Stimulated activated naive CD4-positive, alpha-beta T cell treated with Interleukin-2 at 50 U/mL for 16 hours (primary cell): ENCODE data around the gene MYO5B.
"Not testable (repeated sequence)": the region's sequence is repeated elsewhere in the genome, so short reads cannot be mapped to it uniquely, and the experiment has no call there.

ENCODE experiments used
- DNase-seq: peaks from one replicate; lab custom pipeline; 2025; lab: John Stamatoyannopoulos, UW

MYO5B gene

DNA sequence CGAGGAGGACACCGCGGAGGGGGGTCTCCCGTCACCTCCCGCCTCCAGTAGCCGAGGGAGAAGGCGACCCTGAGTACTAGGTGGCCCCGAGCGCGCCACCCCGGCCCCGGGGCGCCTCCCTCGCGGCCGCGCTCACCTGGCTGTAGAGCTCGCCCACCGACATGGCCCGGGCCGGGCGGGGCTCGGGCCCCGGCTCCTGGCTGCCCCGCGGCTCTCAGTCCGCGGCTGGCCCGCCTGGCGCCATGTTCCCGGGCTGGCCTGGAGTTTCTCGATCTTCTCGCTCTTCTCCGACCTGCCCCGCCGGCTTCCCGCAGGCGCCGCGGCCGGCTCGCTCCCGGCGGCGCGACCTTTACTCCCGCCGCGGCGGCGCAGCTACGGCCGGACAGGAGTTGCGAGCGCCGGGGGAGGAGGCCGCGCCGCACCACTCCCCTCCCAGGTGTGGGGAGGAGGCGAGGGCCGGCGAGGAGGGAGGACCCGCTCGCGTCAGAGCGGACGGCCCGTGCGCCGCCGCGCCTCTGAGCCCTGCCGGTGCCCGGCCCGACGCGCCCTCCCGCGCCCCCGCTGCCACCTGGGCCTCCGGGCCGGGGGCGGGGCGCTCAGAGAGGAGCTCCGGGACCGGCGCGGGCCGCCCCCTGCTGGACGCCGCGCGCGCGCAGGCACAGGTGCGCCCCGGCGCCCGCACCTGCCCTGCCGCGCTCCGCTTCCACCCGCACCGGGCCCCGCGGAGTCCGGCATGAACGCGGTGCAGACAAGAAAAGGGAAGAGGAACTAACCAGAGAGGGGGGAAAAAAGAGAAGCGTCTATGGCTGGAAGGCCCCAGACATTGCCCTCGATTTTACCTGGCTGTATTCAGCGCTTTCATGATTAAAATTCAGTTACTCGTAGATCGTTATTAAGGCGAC is at the start of gene MYO5B:
Gene MYO5B (minus strand): TSS at position 517 of the 902 bp plus-strand sequence. CDS start 354 bp downstream, at position 163.
- peak; percentile 9 for DNase-seq

DNA sequence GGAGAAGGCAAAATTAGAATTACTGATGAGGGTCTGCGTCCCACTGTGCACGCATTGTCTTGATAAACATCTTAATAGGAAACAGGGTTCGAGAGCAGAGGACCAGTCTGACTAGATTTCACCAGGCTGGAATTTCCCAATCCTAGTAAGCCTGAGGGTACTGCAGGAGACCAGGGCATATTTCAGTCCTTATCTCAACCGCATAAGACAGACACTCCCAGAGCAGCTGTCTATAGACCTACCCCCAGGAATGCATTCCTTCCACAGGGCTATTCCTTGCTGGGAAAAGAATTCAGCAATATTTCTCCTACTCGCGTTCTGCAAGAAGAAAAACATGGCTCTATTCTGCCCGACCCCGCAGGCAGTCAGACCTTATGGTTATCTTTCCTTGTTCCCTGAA is 46.8 kb upstream of the MYO5B start:
- DNase-seq, result not testable (repeated sequence)

DNA sequence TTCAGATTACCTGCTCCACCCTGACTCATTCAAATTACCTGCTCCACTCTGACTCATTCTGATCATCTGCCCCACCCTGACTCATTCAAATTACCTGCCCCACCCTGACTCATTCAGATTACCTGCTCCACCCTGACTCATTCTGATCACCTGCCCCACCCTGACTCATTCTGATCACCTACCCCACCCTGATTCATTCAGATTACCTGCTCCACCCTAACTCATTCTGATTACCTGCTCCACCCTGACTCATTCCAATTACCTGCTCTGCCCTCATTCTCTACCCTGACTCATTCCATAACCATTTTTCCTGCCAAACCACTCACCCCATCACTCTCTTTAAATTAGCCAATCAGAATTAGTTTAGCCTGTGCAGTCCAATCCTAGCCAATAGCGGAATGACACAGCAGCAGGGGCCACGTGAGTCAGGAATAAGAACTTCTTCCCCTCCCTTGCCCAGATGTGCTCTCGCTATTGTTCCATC is 45.2 kb upstream of the MYO5B start:
- DNase-seq, result no peak

DNA sequence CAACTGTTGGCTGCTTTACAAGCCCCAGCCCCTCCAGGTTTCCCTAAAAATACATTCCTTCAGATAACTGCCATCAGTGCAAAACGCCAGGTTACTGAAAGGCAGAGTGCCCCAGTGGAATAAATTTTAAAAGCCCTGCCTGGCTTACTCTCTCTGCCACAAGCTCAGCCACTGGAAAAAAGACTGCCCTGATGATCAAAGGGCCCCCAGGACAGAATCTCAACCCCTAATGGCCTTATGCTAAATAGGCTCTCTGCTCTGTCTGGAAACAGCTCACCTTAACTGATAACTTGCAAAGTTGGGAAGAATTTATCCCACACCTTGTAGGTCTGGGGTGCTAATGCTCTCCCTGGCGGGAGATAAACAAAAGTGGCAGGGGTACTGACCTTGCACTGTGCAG is 37.5 kb upstream of the MYO5B start:
- DNase-seq, result no peak

DNA sequence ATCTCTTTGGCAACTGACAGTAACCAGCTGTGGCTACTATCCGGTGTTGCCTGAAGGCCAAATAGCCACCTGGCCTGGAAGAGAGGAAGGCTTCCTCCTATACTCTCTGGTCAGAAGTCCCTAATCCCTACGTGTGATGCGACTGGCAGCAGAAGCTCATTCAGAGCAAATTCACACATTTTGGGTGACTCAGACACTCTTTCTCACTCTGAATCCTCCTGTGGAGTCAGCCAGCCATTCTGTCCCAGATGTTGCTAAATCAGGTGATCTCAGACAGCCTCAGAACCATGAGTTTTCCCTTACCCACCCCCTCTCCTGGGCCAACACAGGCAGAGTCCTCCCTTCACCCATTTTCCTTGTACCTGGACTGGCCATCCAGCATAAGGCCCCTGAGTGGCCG is 36.7 kb upstream of the MYO5B start:
- no peak for DNase-seq

DNA sequence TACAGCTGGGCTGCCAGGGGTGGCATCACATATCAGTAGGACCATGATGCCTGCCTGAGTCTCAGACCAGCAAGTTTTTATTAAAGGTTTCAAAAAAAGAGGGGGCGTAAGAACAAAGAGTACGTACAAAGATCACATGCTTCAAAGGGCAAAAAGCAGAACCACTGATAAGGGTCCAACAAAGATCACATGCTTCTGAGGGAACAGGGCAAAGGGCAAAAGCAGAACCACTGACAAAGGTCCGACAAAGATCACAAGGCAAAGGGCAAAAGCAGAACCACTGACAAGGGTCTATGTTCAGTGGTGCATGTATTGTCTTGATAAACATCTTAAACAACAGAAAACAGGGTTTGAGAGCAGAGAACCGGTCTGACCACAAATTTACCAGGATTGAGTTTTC is 25.3 kb upstream of the MYO5B start:
- DNase-seq, result not testable (repeated sequence)

DNA sequence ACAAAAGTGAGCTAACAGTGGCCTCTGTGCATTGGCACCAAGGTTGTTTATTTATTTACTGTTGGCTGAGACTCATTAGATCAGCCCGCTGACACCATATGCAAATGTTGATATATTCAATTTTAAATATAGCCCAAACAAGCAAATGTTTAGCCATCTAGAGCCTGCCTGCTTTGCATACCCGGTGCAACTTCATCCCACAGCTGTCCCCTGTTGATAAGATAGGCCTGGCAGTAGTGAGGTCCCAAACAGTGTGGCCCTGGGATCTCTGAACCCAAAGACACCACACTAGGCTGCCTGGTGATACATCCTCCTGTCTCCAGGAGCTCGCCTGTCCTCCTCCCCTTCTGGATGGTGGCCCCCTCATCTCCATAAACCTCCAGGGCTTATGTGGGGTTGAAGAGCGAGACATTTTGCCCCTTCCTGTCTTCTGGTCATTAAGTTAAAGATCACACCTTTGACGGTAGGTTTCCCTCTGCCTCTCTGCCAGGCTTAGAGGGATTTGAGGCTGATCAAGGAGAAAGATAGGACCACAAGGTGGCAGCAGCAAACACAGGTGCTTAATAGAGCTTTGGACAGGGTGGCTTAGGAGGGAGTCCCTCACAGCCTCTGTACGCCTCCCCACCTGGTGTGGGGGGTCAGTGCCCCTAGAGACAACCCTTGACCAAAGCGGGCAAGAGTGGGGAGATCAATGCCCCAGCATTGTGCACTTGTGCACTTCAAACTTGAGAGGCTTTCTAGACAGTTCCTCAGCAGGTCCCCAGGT is 23.7 kb upstream of the MYO5B start:
- DNase-seq, result peak; percentile 6

DNA sequence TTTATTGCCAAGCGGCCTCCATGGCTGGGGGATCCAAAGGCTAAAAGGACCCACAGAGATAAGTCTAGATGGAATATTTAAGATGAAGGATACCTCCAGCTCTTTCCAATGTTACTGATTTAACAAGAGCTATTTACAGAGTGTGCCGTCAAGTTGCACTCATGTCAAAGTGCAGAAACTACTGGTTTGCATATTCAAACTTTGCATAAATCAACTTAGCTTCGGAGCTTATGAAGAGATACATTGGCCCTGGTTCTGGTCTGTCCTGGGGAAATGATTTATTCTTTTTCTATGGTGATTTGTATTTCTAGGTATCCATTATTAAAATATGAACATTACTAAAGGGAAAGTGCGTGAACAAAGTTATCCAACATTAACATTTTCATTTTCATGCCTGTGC is 14.4 kb upstream of the MYO5B start:
- no peak for DNase-seq

DNA sequence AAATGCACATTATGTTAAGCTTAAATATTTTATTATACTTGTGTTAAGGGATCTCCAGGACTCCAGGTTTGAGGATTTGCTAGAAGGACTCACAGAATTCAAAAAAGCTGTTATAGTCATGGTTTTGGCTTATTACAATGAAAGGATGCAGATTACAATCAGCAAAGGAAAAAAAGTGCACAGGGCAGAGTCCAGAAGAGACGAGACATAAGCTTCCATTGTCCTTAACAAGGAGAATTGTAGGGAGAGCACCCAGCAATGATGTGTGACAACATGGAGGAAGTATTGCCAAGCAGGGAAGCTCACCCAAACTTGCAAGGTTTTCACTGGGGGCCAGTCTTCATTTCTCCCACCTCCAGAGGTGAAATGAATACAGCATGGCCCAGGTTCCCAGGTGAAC is 12.8 kb upstream of the MYO5B start:
- DNase-seq, result no peak

DNA sequence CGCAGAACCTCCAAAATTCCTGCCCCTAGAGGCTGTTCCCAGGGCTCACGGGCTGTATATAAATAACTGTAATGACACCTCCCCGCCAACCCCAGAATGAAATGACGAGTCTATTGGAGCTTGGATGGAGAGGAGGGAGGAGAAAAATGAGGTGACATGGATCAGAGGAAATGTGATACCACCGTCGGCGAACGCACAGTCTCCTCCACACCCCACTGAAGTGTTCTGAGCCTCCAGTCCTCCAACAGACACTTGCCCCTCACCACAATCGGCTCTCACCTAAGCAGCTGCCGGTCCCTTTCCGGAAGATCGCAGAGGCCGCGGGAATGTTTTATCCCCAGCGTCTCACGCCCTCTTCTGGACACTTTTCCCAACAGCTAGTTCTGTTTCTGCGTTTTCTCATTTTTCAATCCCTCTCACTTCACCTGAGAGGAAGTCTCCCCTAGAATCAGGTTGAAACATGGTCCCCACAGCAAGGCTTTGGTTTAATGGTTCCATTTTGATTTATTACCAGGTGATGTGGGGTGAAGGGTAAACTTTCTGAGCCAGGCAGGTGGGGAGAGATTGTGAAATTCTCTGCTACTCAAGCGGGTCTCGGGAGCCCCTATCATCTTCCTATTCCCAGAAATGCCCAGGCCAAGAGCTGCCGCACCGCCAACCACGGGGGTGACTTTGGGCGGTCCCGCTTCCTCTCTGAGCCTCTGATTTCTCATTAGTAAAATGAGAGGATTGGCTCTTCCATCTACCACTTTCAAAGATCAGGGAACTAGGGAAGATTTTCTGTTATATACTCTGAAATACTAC is 9.1 kb upstream of the MYO5B start:
- no peak for DNase-seq

DNA sequence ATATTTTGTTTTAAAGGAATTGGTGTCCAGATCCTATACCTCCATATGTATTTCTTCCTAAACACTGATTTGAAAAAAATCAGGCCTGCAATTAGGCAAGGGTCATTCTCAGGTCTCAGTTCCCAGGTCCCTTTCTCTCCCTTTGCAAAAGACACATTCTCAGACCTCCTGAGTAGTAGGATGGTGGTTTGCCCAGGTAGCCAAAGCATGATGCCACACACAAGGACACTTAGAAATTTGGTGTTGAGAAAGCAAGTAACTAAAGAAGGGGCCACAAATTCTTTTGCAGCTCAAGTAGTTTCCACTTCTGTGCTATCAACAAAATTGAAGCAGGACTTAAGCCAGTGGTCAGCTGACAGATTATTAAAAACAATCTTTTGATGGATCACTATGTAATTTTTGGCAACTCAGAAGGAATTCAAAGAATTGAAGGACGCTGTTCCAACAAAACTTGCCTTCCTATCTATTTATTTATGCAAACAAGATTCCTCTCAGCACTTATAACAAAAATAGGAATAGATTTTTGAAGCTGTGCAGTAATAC is 6.6 kb upstream of the MYO5B start:
- DNase-seq, result no peak

DNA sequence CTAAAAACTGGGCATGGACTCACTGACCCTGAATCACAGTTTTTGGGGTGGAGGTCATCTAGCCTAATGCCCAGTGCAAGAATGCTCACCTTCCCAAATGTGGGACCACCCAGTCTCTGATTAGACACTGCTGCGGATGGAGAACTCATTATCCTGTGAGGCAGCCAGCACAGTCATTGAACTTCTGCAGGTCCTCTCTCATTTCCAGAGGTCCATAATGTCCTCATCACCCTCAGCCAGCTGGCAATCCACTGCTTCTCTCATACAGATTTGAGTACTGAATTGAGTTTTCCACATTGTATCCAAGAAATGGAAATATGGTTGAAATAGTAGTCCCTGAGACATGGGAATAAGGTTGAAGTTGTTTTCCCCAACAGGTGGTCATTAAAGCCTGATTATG is 5.0 kb upstream of the MYO5B start:
- DNase-seq, result no peak

DNA sequence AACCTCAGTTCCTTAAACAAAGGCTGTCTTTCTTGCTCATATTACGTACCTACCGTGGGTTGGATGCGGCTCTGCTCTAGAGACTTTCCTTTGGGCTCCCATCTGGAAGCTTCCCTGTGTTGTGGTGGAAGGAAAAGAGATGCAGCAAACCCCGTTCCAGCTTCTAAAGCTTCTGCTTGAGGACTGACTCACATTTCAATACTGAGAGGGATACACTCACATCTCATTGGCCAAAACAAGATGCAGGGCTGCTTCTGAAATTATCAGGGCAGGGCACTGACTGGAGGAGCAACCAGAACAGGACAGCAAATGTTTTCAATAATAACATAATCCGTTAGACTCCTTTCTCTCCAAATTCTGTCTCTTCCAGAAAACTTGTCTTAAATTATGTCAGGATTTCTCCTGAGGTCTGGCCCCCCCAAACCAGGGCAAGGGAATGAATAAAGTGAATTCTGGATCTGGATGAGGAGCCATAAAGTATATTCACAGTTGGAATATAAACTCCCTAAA is 4.5 kb upstream of the MYO5B start:
- DNase-seq, result no peak

DNA sequence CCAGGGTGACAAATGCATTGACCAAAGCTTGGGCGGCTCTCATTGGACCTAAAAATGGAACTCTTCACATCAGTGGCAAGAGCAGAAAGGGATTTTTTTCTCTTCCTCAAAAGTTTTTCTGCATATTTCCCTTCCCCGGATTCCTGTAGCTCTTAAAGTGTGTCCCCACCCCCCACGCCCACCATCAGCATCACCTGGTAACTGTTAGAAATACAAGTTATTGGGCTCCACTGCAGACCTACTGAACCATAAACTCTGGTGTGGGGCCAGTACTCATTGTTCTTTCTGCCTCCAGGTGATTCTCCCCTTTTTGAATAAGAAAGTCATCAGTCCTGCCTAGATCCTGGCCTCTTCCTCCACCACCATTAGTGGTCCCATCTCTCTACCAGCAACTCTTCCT is 1.3 kb upstream of the MYO5B start:
- no peak for DNase-seq

DNA sequence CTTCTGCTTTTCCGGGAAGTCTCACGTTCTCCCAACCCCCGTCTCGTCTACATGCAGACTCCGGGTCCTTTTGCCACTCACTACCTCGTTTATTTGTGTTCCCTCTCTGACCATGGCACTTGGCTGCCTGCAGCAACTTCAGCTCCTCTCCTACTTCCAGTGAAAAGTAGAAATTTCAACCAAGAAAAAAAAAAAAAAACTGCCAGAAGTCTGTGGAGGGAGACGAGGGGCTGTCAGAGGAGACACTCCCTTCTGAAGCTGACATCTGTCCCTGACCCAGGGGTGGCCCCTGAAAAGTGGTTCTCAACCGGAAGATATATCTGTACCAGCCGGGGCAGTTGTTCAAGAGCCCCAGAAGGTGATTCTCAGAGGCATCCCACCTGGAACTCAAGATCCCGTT is 742 bp upstream of the MYO5B start:
- no peak for DNase-seq

DNA sequence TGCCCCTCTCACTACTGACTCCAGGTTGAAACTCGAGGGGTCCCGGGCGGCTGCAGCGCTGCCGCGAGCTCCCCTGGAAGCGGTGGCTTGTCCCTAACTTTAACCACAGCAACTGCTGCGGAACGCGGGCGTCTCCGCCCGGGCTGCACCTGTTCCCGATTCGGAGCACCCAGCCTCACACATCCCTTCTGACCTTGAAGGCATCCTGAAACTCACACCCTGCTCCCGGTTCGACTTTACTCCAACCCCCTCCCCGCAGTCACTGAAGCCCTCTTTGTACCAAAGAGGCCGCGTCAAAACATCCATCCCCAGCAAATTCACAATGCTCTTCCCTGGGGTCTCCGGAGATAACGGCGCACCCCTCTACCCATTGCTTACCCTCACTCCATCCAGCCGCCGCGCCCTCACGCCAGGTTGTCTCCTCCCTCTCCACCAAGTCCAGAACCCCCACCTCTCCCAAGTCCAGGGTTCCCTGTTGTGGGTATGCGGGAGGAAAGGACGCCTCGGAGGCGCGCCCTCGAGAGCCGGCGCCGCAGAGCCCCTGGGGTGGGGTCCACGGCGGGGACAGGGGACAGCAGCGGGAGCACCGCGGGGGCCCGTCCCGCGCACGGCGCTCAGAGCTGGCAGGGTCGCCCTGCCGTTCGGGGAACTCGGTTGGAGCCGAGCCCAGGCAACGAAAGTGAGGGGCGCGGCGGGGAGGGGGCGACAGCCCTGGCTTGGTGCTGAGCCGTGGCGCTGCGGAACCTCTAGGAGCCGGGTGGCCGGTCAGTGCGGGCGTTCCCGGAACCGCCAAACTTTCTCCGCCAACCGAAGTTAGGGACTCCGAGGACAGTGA is 934 bp downstream of the MYO5B start:
- DNase-seq, result no peak

DNA sequence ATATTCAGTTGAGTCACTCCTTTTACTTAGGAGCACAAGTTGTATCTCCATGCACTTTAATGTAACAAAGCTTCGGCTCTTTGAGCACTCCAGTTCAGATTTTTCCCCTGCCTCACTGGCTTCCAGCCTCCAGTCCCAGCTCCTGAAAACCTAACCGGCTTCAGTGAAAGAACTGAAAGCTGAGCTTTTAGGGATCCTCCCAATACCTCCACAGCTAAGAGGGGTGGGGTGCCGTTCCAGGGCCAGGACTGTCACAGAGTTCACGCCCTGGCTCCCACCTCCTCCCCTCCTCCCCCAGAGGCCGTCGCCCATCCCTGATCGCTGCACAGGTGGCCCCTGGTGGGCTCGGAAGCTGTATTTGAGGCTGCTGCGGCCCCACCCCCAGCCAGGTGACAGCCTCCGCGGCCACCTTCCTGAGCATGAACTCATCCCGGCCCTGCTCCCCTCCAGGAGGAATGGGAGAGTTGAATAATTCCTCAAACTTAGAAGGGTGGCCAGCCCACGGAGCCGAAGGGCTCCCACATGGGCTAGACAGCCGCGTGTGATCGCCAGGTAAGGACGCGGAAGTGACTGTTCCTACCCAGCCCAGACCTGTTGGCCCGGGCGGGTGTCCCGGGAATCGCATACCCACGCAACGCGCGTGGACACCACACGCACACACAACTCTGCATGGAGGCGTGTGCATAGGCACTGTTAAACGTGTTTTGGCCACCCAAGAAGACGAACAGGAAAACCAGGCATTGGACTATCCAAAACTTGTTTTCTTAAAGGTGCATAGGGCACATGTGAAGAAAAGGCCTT is 1.8 kb downstream of the MYO5B start:
- no peak for DNase-seq

DNA sequence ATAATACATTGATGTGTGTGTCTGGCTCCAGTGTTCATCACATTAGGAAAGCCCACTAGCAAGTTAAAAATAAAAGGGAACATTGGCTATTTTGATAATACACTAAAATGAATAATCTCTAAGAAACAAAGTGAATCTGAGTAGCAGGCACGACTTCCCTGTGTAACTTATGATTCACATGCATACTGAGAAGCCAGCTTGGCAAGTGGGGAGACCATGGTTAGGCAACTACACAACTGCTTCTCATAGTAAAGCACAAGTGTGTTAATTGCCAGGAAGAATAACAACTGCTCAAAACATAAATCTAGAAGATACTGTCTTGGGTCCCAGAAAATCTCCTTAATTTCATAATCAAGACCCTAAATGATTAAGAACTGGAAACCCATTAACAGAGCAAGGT is 4.0 kb downstream of the MYO5B start:
- no peak for DNase-seq

DNA sequence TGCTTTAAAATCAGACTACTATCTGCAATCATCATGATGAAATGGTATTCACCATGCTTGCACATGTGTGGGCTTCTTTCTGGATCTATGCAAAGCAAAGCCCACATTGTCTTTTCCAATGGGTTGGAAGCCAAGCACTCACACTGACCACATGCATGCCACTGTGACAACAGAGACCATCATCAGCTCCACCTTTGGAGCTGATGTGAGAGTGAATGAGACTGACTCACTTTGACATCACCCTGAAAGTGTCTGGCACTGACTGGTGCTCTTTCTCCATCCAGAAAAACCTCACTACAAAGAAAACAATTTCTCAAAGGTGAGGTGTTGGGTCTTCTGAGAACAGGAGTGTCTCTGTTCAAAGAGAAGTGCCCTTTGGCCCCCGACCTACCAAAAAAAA is 4.7 kb downstream of the MYO5B start:
- DNase-seq, result no peak

DNA sequence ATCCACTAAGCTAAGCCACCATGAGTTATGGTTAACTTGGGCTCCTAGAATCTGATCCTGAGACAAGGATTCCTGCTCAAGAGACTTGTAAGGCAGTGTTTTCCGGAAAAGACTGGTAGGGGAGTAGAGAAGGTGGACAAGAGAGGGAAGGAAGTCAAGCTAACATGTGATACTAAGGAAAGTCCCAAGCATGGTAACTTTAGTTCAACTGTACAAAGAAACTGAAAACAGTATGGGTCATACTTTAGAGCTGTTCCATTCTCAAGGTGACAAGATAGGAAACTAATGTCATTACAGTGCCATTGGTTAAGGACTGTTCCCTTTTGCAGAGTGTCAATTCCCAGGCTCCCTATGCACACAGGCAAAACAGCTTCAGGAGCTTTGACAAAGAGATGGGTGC is 5.8 kb downstream of the MYO5B start:
- DNase-seq, result no peak
